ENCODE measurements around the gene PNPLA2. TPM values are rescaled to one million over a fixed set of nuclear protein-coding genes. Genes with fewer than 3 reads are reported as not detected.

Gene PNPLA2
- total RNA-seq, 3 donors from 2014 or later: 103 to 266 (median 109) TPM

DNA sequence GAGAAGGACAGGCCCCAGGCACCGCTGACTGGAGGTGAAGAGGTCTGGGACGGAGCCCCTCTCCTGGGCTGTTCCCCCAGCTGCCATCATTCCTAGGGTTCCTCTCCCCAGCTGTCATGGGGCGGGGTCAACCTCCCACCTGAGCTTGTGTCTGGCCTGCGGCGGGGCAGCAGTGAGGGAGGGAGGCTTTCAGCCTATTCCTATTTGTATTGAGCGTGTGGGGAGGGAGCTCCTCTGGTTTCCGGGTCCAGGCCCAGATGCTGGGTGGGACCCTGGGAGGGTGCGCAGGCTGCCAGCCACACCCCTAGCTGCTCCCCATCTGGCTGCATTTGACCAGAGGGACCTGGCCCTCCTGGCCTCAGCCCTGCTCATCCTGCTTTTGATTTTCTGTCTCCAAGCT, 37.7 kb downstream of the PNPLA2 start:
- Histone ChIP-seq H3K9me3 (no peaks in the 10 kb centered on the region), H3K27ac (no peak overlapping the region), H3K4me1 (peaks cover 0 to 4% of the 10 kb centered on the region in 2 donors), H3K36me3 (no peaks in the 10 kb centered on the region), H3K4me3 (no peak overlapping the region), H3K27me3 (no peaks in the 10 kb centered on the region)
- DNase-seq (ENCODE audit: low spot score in 2 of 2): no peak
- intact Hi-C loops (cut with DNase I; ENCODE audit: low total_unique reads): loop anchor here (10.0 kb wide), 1 partner anchor 198 kb away; no protein-coding TSS in a partner anchor
- TF ChIP-seq POLR2AphosphoS5 (IDR thresholded peaks at IDR 0.05): no peak
- TF ChIP-seq, protein P1, sequence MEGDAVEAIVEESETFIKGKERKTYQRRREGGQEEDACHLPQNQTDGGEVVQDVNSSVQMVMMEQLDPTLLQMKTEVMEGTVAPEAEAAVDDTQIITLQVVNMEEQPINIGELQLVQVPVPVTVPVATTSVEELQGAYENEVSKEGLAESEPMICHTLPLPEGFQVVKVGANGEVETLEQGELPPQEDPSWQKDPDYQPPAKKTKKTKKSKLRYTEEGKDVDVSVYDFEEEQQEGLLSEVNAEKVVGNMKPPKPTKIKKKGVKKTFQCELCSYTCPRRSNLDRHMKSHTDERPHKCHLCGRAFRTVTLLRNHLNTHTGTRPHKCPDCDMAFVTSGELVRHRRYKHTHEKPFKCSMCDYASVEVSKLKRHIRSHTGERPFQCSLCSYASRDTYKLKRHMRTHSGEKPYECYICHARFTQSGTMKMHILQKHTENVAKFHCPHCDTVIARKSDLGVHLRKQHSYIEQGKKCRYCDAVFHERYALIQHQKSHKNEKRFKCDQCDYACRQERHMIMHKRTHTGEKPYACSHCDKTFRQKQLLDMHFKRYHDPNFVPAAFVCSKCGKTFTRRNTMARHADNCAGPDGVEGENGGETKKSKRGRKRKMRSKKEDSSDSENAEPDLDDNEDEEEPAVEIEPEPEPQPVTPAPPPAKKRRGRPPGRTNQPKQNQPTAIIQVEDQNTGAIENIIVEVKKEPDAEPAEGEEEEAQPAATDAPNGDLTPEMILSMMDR (IDR thresholded peaks at IDR 0.05): no peak
- no peak for TF ChIP-seq POLR2A (IDR thresholded peaks at IDR 0.05)

DNA sequence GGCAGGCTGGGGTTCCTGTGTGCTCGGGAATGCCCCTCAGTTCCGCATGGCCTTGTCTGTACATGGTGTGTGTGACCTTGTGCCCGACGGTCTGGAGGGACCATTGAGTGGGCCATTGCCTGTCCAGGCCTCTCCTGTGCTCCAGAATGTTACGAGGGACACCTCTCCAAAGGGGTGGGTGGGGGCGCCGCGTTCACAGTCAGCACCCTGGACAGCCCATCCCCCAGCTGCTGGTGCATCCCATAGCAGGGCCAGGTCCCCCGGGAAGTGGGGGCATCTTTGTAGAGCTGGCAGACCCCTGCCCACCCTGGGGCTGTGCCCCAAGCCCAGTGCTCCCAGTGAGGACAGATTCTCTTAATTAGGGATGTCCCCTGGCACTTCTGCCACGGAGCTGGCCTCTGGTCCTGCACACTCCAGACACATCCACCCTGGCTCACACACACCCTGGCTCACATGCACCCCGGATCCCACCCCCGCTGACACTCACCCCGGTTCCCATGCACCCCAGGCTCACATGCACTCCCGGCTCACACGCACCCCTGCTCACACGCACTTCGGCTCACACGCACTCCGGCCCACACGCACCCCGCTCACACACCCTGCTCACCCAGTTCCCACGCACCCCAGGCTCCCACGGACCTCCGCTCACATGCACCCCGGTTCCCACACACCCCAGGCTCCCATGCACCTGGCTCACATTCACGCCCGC, 39.5 kb downstream of the PNPLA2 start:
- intact Hi-C loops (cut with DNase I; ENCODE audit: low total_unique reads): loop anchor here (10.0 kb wide), 1 partner anchor 197 kb away; no protein-coding TSS in a partner anchor
- no peak for TF ChIP-seq POLR2A (IDR thresholded peaks at IDR 0.05)
- no peak for TF ChIP-seq POLR2AphosphoS5 (IDR thresholded peaks at IDR 0.05)
- TF ChIP-seq, protein P1 (IDR thresholded peaks at IDR 0.05): no peak
- H3K4me1 ChIP-seq: peaks cover 0 to 4% of the 10 kb centered on the region in 2 donors
- no peaks in the 10 kb centered on the region for H3K27me3 ChIP-seq
- no peak for DNase-seq (ENCODE audit: low spot score in 2 of 2)
- H3K4me3 ChIP-seq: no peak overlapping the region
- no peaks in the 10 kb centered on the region for H3K9me3 ChIP-seq
- H3K27ac ChIP-seq: no peak overlapping the region
- no peaks in the 10 kb centered on the region for H3K36me3 ChIP-seq

DNA sequence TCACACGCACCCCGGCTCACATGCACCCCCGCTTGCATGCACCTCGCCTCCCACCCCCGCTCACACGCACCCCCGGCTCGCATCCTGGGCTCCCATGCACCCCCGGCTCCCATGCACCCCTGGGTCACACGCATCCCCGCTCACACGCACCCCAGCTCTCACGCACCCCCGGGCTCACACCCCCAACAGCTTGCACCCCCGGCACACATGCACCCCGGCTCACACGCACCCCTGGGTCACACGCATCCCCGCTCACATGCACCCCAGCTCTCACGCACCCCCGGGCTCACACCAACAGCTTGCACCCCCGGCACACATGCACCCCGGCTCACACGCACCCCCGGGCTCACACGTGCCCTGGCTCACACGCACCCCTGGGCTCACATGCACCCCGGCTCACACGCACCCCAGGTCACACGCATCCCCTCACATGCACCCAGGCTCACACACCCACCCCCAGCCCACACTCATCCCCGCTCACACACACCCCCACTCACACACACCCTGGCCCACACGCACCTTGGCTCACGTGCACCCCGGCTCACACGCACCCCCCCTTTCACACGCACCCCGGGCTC, 40.1 kb downstream of the PNPLA2 start:
- no peaks in the 10 kb centered on the region for H3K36me3 ChIP-seq
- H3K4me1 ChIP-seq: peaks cover 0 to 4% of the 10 kb centered on the region in 2 donors

DNA sequence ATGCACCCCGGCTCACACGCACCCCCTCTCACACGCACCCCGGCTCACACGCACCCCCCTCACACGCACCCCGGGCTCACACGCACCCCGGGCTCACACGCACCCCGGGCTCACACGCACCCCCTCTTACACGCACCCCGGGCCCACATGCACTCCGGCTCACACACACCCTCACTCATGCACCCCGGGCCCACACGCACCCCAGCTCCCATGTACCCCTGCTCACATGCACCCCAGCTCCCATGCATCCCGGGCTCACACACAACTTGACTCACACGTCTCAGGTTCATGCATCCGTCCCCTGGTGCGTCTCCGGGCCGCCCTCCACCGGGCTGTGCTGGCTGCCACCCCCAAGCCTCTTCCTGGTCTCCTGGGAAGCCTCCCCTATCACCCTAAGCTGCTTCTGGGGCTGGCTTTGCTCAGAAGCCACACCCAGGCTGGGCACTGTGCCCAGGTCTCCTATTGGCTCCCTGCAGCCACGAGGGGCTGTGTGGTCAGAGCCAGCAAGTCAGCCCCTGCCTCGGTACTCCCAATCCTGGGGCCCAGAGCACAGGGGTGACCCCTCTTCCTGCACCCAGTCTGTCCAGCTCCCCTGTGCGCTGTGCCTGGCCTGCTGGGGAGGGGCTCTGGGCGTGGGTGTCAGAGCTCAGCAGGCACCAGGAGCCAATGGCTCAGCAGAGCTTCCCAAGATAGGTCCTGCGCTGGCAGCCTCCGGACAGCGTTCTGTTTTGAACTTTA, 40.8 kb downstream of the PNPLA2 start:
- Histone ChIP-seq H3K9me3 (no peaks in the 10 kb centered on the region), H3K36me3 (no peaks in the 10 kb centered on the region), H3K4me1 (peaks cover 0 to 4% of the 10 kb centered on the region in 2 donors), H3K27me3 (no peaks in the 10 kb centered on the region), H3K4me3 (peak overlapping the region in 2 of 3 donors; percentile 26 to 50), H3K27ac (peak overlapping the region in 1 of 2 donors; percentile 55)
- peak in 1 of 2 donors; percentile 80 for DNase-seq (ENCODE audit: low spot score in 2 of 2)
- TF ChIP-seq, protein P1 (IDR thresholded peaks at IDR 0.05): no peak
- no peak for TF ChIP-seq POLR2A (IDR thresholded peaks at IDR 0.05)
- no peak for TF ChIP-seq POLR2AphosphoS5 (IDR thresholded peaks at IDR 0.05)
- intact Hi-C loops (cut with DNase I; ENCODE audit: low total_unique reads): loop anchor here (10.0 kb wide), 2 partner anchors 125 to 195 kb away; no protein-coding TSS in a partner anchor

More for the DNA sequence above, 40.1 kb downstream of the PNPLA2 start:
- Histone ChIP-seq H3K4me3 (no peak overlapping the region), H3K27me3 (no peaks in the 10 kb centered on the region), H3K9me3 (no peaks in the 10 kb centered on the region), H3K27ac (no peak overlapping the region)
- no peak for DNase-seq (ENCODE audit: low spot score in 2 of 2)
- intact Hi-C loops (cut with DNase I; ENCODE audit: low total_unique reads): loop anchor here (10.0 kb wide), 1 partner anchor 196 kb away; no protein-coding TSS in a partner anchor
- no peak for TF ChIP-seq POLR2AphosphoS5 (IDR thresholded peaks at IDR 0.05)
- TF ChIP-seq, protein P1 (IDR thresholded peaks at IDR 0.05): no peak
- TF ChIP-seq POLR2A (IDR thresholded peaks at IDR 0.05): no peak
